ENCODE data around the gene NIPA2. TPM values are rescaled to one million over a fixed set of nuclear protein-coding genes. Genes with fewer than 3 reads are reported as not detected.
A peak's percentile ranks its signal among the peaks of the same experiment; 100 is the strongest.

Gene NIPA2
- total RNA-seq, 4 donors from 2014 or later = 14.7 to 78.6 (median 50.4) TPM

GRCh38 chr15:22831473-22831872 is 7.0 kb upstream of the NIPA2 start:
- DNase-seq = no peak
- H3K27ac ChIP-seq = no peak overlapping the region
- in situ Hi-C loops (cut with MboI; ENCODE audit: low pct_ligation_motif_present in 1 of 4, low pct_unique_long_range_greater_than_20kb in 1 of 4, low sequenced_read_pairs in 3 of 4) = no loop called here
- H3K27me3 ChIP-seq = no peaks in the 10 kb centered on the region
- no peak for TF ChIP-seq POLR2A (IDR thresholded peaks at IDR 0.05)
- no peak for TF ChIP-seq CTCF (IDR thresholded peaks at IDR 0.05)
- no peak for TF ChIP-seq POLR2AphosphoS5 (IDR thresholded peaks at IDR 0.05)
- TF ChIP-seq EP300 (IDR thresholded peaks at IDR 0.05; ENCODE audit: low read depth) = no peak
- H3K9me3 ChIP-seq = no peaks in the 10 kb centered on the region
- 86 to 88% methylated on average over 1 of the region's 1 CpG for WGBS, 2 donors (ENCODE audit: low coverage in 1 of 2)
- intact Hi-C loops (cut with DNase I; ENCODE audit: low total_unique reads) = no loop called here
- H3K4me1 ChIP-seq = no peaks in the 10 kb centered on the region
- H3K4me3 ChIP-seq = no peak overlapping the region
- no peaks in the 10 kb centered on the region for H3K36me3 ChIP-seq

DNA sequence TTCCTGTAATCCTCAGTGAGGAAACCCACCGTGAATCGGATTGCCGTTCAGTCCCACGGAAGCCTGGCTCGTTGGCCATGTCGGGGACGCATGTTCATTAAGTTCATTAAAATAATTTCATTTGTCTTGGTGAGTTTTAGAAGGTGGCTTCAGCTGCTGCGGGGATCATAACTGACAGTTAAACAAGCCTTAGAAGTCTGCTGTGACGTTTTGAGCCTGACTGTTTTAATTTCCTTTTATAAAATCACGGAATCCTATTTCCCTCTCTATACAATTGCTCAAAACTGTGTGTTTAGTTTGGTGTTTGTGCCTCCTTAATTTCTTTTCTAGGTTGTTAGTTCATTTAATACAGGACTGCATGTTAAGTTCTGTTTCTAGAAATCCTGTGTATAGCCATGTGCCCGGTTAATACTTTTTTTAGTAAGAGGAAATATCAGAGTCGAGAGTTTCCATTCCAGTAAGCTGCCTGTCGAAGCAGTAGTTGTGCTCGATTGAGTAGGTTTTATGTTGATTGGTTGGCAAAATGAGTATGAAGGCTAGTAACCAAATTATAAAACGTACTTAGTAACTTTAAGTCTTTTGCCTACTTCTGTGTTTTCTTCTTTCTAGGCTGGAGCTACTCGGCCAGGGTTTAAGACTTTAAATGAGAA is 705 bp downstream of the NIPA2 start:
- Histone ChIP-seq H3K4me3 (peak overlapping the region; percentile 56 to 77 (median 64)), H3K9me3 (no peaks in the 10 kb centered on the region), H3K4me1 (peaks cover 8 to 27% (median 20%) of the 10 kb centered on the region in 4 donors), H3K36me3 (no peaks in the 10 kb centered on the region), H3K27ac (peak overlapping the region; percentile 93 to 98 (median 94)), H3K27me3 (no peaks in the 10 kb centered on the region)
- 0 to 1% methylated on average over 9 to 16 of the region's 16 CpGs for WGBS, 2 donors (ENCODE audit: low coverage in 1 of 2)
- TF ChIP-seq EP300 (IDR thresholded peaks at IDR 0.05; ENCODE audit: low read depth) = no peak
- no peak for TF ChIP-seq POLR2AphosphoS5 (IDR thresholded peaks at IDR 0.05)
- no peak for TF ChIP-seq POLR2A (IDR thresholded peaks at IDR 0.05)
- no peak for TF ChIP-seq CTCF (IDR thresholded peaks at IDR 0.05)
- DNase-seq = no peak
- intact Hi-C loops (cut with DNase I; ENCODE audit: low total_unique reads) (no loop called here), in situ Hi-C loops (cut with MboI; ENCODE audit: low pct_ligation_motif_present in 1 of 4, low pct_unique_long_range_greater_than_20kb in 1 of 4, low sequenced_read_pairs in 3 of 4) (no loop called here)

DNA sequence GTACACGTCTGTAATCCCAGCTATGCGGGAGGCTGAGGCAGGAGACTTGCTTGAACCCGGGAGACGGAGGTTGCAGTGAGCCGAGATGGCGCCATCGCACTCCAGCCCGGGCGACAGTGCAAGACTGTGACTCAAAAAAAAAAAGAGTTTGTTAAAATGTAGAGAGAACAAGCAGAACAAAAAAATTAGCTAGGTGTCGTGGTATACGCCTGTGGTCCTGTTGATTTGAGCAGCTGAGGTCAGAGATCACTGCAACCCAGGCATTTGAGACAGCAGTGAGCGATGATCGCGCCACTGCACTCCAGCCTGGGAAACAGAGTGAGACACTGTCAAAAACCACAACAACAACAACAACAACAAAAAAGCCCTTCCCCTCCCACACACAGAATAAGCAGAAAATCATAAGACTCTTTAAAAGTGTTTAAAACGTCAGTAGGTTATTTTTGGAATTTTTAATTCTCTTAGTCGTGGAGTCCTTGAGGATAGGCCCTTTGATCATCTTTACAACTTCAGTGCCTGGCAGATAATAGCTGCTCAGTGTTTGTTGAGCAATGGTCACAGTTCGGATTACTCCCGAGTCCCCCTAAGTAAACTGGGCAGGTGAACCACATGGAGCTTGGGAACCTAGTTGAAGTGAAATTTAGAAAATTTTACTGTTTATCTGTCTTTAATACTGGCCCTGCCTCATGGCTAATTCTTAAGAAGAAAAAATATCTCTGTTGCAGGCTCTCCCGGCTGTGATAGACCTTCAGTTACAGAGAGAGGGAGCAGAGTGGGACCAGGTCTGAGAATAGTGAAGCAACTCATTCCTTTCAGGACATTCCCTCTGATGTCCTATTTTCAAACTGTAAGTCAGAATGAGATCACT is 6.2 kb downstream of the NIPA2 start:
- WGBS, 2 donors (ENCODE audit: low coverage in 1 of 2) = 69 to 87% methylated on average over 12 to 19 of the region's 19 CpGs
- DNase-seq = no peak
- in situ Hi-C loops (cut with MboI; ENCODE audit: low pct_ligation_motif_present in 1 of 4, low pct_unique_long_range_greater_than_20kb in 1 of 4, low sequenced_read_pairs in 3 of 4) = no loop called here

More for the DNA sequence above, 6.2 kb downstream of the NIPA2 start:
- TF ChIP-seq EP300 (IDR thresholded peaks at IDR 0.05; ENCODE audit: low read depth) (no peak), CTCF (IDR thresholded peaks at IDR 0.05) (no peak), POLR2A (IDR thresholded peaks at IDR 0.05) (no peak), POLR2AphosphoS5 (IDR thresholded peaks at IDR 0.05) (no peak)
- H3K36me3 ChIP-seq = no peaks in the 10 kb centered on the region
- H3K27ac ChIP-seq = no peak overlapping the region
- no peak overlapping the region for H3K4me3 ChIP-seq
- H3K27me3 ChIP-seq = no peaks in the 10 kb centered on the region
- H3K4me1 ChIP-seq = peaks cover 7 to 19% (median 15%) of the 10 kb centered on the region in 4 donors
- intact Hi-C loops (cut with DNase I; ENCODE audit: low total_unique reads) = no loop called here
- no peaks in the 10 kb centered on the region for H3K9me3 ChIP-seq

Data from transverse colon (tissue), 4 donors.